Muscle layer of colon (tissue), 2 donors: ENCODE measurements around the gene PRSS22.

ENCODE experiments used
- H3K27ac ChIP-seq: one replicate; pipeline ENCODE4 v1.7.0; 2013; ENCODE audit warnings: low read depth, mild to moderate bottlenecking, low read length, moderate library complexity
- H3K27me3 ChIP-seq, 2 donors: one replicate each; pipeline ENCODE4 v1.7.0; 2013; ENCODE audit warnings: low read length in 2 of 2, mild to moderate bottlenecking in 2 of 2; ENCODE audit not compliant: insufficient read depth in 2 of 2, control insufficient read depth in 1 of 2
- H3K36me3 ChIP-seq: one replicate; pipeline ENCODE4 v1.7.0; 2013; ENCODE audit warnings: mild to moderate bottlenecking, low read length; ENCODE audit not compliant: insufficient read depth
- H3K4me1 ChIP-seq: one replicate; pipeline ENCODE4 v1.7.0; 2013; ENCODE audit warnings: mild to moderate bottlenecking, low read length; ENCODE audit not compliant: insufficient read depth
- H3K4me3 ChIP-seq, 2 donors: one replicate each; pipeline ENCODE4 v1.7.0; 2013; ENCODE audit warnings: low read length in 2 of 2, low read depth in 1 of 2, mild to moderate bottlenecking in 1 of 2, moderate library complexity in 1 of 2
- H3K9ac ChIP-seq: one replicate; pipeline ENCODE4 v1.7.0; 2013; ENCODE audit warnings: low read length
- H3K9me3 ChIP-seq: one replicate; pipeline ENCODE4 v1.7.0; 2013; ENCODE audit warnings: mild to moderate bottlenecking, low read length
- donor health status: abdominal sarcoma.
- donor health status: Adenocarcinoma of cecum.

Gene PRSS22

DNA sequence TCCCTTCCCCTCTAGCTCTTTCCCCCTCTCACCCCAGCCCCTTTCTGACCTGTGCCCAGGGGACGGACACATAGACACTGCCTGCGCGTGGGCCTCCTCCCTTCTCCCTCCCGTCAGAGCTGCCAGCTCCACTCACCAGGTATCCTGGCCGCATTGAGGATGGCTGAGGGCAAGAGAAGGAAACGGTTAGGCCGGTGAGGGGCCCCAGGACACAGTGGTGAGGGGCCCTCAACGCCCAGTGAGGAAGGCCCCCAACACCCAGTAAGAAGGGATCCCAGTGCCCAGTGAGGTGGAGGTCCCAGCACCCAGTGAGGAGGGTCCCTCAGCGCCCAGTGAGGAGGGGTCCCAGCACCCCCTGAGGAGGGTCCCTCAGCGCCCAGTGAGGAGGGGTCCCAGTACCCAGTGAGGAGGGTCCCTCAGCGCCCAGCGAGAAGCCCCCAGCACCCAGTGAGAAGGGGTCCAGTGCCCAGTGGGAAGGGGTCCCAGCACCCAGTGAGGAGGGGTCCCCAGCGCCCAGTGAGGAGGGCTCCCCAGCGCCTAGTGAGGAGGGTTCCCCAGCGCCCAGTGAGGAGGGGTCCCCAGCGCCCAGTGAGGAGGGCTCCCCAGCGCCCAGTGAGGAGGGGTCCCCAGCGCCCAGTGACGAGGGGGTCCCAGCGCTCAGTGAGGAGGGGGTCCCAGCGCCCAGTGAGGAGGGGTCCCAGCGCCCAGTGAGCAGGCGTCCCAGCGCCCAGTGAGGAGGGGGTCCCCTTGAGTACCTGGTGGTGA, 1.1 kb downstream of the PRSS22 start:
- Histone ChIP-seq H3K9ac (no peak overlapping the region), H3K4me3 (no peak overlapping the region), H3K9me3 (no peaks in the 10 kb centered on the region), H3K27me3 (peaks cover 0 to 54% of the 10 kb centered on the region in 2 donors), H3K4me1 (no peaks in the 10 kb centered on the region), H3K27ac (no peak overlapping the region), H3K36me3 (no peaks in the 10 kb centered on the region)

DNA sequence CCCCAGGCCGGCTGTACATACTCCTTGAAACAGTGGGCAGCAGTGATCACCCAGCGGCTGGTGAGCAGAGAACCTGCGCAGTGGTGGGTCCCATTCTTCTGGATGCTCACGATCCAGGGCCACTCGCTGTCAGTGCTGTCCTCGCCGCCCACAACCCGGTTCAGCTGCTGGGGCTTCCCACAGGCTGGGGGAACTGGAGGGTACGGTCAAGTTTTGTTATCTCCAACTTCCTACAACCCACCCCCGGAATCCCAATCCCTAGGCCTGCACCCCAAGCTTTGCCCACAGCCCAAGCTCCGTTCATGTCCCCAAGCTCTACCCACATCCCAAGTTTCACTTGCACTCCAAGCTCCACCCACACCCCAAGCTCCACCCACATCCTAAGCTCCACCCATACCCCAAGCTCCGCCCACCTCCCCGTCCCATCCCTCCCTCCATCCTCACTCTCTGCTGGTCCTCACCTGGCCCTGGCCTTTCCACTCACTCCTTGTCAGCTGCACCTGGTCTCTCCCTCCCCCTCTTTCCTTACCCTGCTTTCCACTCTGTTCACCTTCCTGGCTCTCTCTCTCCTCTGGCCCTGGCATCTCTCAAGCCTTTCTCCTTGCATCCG, 1.8 kb downstream of the PRSS22 start:
- Histone ChIP-seq H3K9me3 (no peaks in the 10 kb centered on the region), H3K4me3 (no peak overlapping the region), H3K4me1 (no peaks in the 10 kb centered on the region), H3K27me3 (peaks cover 0 to 57% of the 10 kb centered on the region in 2 donors), H3K27ac (no peak overlapping the region), H3K36me3 (no peaks in the 10 kb centered on the region), H3K9ac (no peak overlapping the region)

DNA sequence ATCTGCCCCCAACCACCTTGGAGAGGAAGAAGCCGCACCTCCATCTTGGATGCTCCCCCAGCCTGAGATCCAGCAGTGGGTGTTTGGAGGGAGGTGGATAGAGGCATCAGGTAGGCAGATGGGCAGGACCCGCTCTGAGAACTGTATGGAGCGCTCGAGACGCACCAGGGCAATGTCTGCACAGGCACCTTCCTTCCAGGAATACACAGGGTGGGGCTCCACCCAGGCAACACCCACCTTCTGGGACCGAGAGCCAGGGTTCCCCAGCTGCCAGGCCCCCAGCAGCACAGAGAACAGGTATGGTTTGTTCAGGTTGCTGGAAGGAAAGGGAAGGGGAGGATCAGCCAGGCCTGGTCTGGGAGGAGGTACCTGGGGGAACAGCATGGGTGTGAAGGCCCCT, 2.4 kb downstream of the PRSS22 start:
- no peaks in the 10 kb centered on the region for H3K36me3 ChIP-seq
- no peak overlapping the region for H3K4me3 ChIP-seq
- no peaks in the 10 kb centered on the region for H3K4me1 ChIP-seq
- H3K27me3 ChIP-seq: peaks cover 0 to 60% of the 10 kb centered on the region in 2 donors
- H3K9ac ChIP-seq: no peak overlapping the region
- no peaks in the 10 kb centered on the region for H3K9me3 ChIP-seq
- H3K27ac ChIP-seq: no peak overlapping the region

DNA sequence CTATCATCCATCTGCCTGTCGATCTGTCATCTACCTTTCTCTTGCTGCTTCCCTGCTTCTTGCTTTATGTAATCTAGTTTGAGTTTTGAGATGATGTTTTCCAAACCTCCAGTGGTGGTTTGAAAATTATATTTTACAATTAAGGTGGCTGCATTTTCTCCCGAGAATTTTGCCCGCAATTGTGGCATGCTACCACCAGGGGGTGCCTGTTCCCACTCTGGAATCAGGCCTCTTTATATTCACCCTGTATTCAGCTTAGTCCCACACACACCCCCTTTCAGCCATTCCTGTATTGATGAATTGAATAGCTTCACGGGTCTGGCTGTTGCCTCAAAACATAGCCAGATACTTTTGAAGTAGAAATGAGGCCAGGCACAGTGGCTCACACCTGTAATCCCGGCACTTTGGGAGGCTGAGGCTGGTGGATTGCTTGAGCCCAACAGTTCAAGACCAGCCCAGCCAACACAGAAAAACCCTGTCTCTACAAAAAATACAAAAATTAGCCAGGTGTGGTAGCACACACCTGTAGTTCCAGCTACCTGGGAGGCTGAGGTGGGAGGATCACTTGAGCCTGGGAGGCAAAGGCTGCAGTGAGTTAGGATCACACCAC, 3.2 kb downstream of the PRSS22 start:
- Histone ChIP-seq H3K27ac (no peak overlapping the region), H3K4me3 (no peak overlapping the region), H3K4me1 (no peaks in the 10 kb centered on the region), H3K9ac (no peak overlapping the region), H3K36me3 (no peaks in the 10 kb centered on the region), H3K27me3 (peaks cover 0 to 62% of the 10 kb centered on the region in 2 donors), H3K9me3 (no peaks in the 10 kb centered on the region)

DNA sequence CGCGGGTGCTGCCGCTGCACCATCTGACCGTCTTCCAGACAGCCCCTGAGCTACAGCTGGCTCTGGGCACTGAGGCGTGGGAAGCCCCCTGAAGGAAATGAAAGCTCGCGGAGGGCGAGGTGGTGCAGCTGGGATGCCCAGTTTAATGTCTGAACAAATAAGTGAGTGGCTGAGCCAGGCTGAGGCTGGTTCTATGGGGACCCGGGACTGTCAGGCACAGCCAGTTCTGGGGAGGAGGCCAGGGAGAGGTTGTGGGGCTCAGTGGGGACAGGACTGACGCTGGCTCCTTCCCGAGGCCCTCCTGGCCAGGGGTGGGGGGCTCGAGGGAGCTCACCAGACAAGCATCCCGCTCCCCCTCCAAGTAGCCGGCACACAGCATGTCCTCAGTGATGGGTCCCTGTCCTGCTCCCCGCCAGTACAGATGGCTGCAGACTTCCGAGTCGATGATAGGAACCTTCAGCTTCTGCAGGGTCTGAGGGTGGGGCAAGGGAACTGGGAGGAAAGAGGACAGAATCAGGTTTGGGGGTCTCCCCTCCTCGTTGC, 4.4 kb downstream of the PRSS22 start:
- H3K4me1 ChIP-seq: no peaks in the 10 kb centered on the region
- H3K27me3 ChIP-seq: peaks cover 0 to 55% of the 10 kb centered on the region in 2 donors
- H3K36me3 ChIP-seq: no peaks in the 10 kb centered on the region
- H3K9ac ChIP-seq: no peak overlapping the region
- no peak overlapping the region for H3K27ac ChIP-seq
- no peaks in the 10 kb centered on the region for H3K9me3 ChIP-seq
- no peak overlapping the region for H3K4me3 ChIP-seq

DNA sequence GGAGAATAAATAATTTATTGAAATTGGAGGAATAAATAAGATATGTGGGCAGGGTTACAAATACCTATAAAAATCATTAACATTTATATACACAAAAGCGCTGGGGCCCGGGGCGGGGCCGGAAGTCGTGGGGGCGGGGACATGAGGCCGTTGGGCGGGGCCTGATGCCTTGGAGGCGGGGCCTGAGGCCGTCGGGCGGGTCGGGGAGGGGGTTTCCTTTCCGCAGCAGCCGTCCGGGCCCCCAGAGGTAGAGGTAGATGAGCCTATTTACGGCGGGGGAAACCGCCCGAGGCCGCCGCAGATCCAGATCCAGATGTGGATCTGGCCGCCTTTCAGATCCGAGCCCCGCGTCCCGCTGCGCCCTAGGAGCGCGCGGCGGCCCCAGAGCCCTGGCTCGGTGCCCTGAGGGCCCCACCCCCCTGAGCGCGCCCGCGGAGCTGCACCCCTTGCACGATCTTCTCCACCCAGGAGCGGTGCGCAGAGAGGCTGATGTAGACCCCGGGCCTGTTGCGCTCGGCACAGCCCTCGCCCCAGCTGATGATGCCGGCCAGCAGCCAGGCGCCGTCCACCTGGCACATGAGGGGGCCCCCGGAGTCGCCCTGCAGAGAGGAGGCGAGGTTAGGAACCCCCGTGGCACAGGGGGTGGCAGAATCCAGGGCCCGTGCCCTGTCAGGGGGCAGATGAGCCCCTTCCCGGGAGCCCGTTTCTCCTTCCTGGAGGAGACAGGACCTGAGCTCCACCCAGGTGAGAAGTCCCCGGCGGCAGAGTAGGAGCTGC, 5.1 kb downstream of the PRSS22 start:
- H3K9ac ChIP-seq: no peak overlapping the region
- H3K27me3 ChIP-seq: peaks cover 0 to 48% of the 10 kb centered on the region in 2 donors
- H3K4me3 ChIP-seq: no peak overlapping the region
- no peaks in the 10 kb centered on the region for H3K36me3 ChIP-seq
- no peaks in the 10 kb centered on the region for H3K9me3 ChIP-seq
- no peaks in the 10 kb centered on the region for H3K4me1 ChIP-seq
- H3K27ac ChIP-seq: no peak overlapping the region

DNA sequence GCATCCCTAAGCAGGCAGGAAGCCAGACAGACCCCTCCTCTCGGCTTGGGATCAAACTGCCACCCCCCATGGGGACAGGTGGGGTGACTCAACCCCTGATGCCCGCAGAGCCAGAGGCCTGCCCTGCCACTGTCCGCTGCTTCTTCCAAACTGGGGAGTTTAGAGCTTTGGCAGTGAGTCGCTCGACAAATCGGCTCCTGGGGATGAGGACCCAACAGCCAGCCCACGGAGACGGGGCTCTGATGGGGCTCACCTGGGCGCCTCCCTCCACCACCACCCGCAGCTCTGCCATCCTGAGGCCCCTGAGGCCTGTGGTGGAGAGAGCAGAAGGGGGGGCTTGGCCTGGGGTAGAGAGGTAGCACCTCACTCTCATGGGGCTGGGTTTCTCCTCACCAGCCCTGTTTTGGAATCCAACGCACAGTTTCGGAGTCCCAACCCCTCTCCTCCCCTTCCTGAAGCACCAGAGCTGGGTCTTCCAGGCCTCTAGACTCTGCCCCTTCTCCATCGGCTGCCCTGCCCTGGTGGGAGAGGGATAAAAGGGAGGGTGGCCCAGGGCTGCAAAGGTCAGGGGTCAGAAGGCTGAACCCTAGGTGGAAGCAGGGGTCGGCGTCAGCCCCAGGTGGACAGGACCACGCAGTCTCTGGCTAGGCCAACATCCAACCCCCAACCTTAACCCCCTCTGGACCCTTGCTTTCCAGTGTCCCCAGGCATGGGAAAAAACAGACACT, 5.8 kb downstream of the PRSS22 start:
- no peaks in the 10 kb centered on the region for H3K36me3 ChIP-seq
- no peaks in the 10 kb centered on the region for H3K4me1 ChIP-seq
- H3K27me3 ChIP-seq: peaks cover 0 to 41% of the 10 kb centered on the region in 2 donors
- H3K9ac ChIP-seq: no peak overlapping the region
- H3K9me3 ChIP-seq: no peaks in the 10 kb centered on the region
- no peak overlapping the region for H3K4me3 ChIP-seq
- H3K27ac ChIP-seq: no peak overlapping the region

DNA sequence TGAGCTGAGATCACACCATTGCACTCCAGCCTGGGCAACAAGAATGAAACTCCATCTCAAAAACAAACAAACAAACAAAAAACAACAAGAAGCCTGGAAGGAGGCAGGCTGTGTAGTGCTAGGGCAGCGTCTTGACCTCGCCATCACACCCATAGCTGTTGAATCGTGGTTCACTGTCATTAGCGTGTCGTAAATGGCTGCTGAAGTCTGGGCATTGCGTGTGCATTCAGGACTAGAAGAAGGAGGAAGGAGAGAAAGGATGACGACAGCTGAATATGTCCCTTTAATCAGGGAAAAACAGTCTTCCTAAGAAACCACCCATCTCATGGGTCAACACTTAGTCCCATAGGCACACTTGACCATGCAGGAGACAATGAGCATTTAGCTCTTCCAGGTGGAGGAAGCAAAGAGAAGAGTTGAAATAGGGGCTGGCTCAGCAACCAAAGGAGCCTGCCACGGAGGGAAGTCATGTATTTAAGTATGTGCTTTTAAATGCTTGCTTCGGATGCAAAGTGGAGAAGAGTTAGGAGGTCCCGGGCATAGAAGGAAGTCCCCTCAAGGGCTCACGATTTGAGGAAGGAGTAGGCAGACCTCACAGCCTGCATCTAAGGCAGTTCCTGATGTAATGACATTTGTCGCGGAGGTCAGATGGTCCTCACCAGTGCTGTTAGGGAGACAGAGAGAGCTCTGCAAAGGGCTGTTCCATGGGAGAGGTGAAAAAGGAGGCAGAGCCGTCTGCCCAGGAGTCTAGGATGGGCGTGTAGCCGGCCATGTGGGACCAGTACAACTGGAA, 8.8 kb downstream of the PRSS22 start:
- H3K27me3 ChIP-seq: peaks cover 0 to 34% of the 10 kb centered on the region in 2 donors
- no peaks in the 10 kb centered on the region for H3K9me3 ChIP-seq
- H3K4me3 ChIP-seq: no peak overlapping the region
- no peak overlapping the region for H3K9ac ChIP-seq
- H3K4me1 ChIP-seq: no peaks in the 10 kb centered on the region
- no peak overlapping the region for H3K27ac ChIP-seq
- no peaks in the 10 kb centered on the region for H3K36me3 ChIP-seq

DNA sequence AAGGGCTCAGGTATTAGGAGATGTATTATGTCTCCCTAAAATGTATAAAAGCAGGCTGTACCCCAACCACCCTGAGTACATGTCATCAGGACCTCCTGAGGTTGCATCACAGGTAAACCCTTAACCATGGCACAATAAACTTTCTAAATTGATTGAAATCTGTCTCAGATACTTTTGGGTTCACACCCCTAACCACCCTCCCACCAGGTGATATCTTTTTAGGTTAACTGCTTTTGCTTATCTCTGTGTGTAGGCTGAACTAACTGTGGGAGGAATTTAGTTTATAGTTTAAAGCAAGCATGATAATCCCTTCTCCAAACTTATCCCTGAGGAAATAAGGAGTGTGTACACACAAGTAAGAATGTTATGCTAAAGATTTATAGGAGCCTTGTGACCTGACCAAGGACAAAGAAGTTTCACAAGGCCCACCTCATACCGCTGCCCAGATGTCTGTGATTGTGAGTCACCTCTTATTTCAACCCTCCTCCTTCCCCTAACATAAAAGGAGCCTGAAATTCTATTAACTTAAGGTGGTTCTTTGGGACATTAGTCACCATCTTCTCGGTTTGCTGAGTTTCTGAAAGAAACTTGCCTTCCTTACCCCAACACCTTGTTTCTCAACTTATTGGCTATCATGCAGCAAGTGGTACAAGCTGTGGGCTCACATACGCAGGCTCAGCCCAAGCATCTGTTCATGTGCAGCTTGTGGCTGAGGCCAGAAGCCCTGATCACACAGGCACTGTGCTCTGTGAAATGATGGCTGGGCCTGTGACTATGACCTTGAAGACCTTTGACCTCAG, 11.3 kb downstream of the PRSS22 start:
- Histone ChIP-seq H3K27ac (no peak overlapping the region), H3K9ac (no peak overlapping the region)

DNA sequence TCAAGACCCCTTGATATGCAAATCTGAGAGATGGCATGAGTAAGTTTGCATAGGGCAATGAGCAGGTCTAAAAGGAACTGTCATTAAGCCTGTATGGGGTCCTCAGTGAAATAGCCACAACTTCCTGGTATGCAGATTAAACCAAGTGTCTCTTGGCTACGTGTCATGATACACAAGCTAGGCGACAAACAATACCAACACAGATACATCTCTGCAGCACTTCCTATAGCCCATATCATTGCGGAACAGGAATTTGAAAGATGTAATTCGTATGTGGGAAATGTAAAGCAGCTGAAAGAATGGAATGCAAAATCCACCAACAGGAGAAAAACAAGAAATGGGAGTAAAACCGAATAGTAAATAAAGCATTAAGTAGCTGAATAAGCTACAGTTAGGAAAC, 12.9 kb downstream of the PRSS22 start:
- Histone ChIP-seq H3K4me3 (no peak overlapping the region), H3K27me3 (peaks cover 0 to 10% of the 10 kb centered on the region in 2 donors), H3K9me3 (no peaks in the 10 kb centered on the region), H3K27ac (no peak overlapping the region), H3K9ac (no peak overlapping the region), H3K36me3 (no peaks in the 10 kb centered on the region), H3K4me1 (no peaks in the 10 kb centered on the region)

More for the DNA sequence above, 11.3 kb downstream of the PRSS22 start:
- Histone ChIP-seq H3K36me3 (no peaks in the 10 kb centered on the region), H3K4me3 (no peak overlapping the region), H3K4me1 (no peaks in the 10 kb centered on the region), H3K27me3 (peaks cover 0 to 15% of the 10 kb centered on the region in 2 donors), H3K9me3 (no peaks in the 10 kb centered on the region)
